HepG2 (cell line): Measurements from ENCODE around the gene SUOX. TPM values are rescaled to one million over a fixed set of nuclear protein-coding genes. Genes with fewer than 3 reads are reported as not detected.

Experiments
- ATF7-NPFF ChIP-seq: sonication (generic); formaldehyde crosslinking; IDR thresholded peaks from 2 replicates; pipeline ENCODE4 v1.8.1; 2023; ENCODE audit warnings: mild to moderate bottlenecking, low read depth, missing genetic modification reagents, moderate library complexity
- CEBPG ChIP-seq: IDR thresholded peaks from 2 replicates; pipeline ENCODE4 v1.6.1; 2016
- CENPX ChIP-seq: sonication (generic); formaldehyde crosslinking; IDR thresholded peaks from 2 replicates; pipeline ENCODE4 v1.9.0; 2021; ENCODE audit warnings: mild to moderate bottlenecking, missing genetic modification reagents, moderate library complexity
- CHD4 ChIP-seq: fragments of 200-600 bp; sonication (generic); IDR thresholded peaks from 2 replicates; pipeline ENCODE4 v1.7.0; 2017; ENCODE audit warnings: mild to moderate bottlenecking, low read length, borderline replicate concordance
- GFI1 ChIP-seq: sonication (generic); formaldehyde crosslinking; IDR thresholded peaks from 2 replicates; pipeline ENCODE4 v1.5.0; 2020; ENCODE audit warnings: missing genetic modification reagents, mild to moderate bottlenecking, borderline replicate concordance
- HDAC1 ChIP-seq: sonication (generic); formaldehyde crosslinking; IDR thresholded peaks from 2 replicates; pipeline ENCODE4 v1.5.1; 2020; ENCODE audit warnings: mild to moderate bottlenecking, missing genetic modification reagents
- HDAC2 ChIP-seq: sonication (generic); formaldehyde crosslinking; IDR thresholded peaks from 2 replicates; pipeline ENCODE4 v1.4.0; 2020; ENCODE audit warnings: missing genetic modification reagents
- HOXA5 ChIP-seq: sonication (generic); formaldehyde crosslinking; IDR thresholded peaks from 2 replicates; pipeline ENCODE4 v1.4.0; 2020; ENCODE audit warnings: missing genetic modification reagents
- MATR3 ChIP-seq: sonication (generic); formaldehyde crosslinking; IDR thresholded peaks from 2 replicates; pipeline ENCODE4 v1.4.0; 2020; ENCODE audit warnings: missing genetic modification reagents
- SCMH1 ChIP-seq: sonication (generic); formaldehyde crosslinking; IDR thresholded peaks from 2 replicates; pipeline ENCODE4 v1.9.0; 2021; ENCODE audit warnings: missing genetic modification reagents, mild to moderate bottlenecking, borderline replicate concordance
- TBP ChIP-seq: sonication (generic); formaldehyde crosslinking; IDR thresholded peaks from 2 replicates; pipeline ENCODE4 v1.5.0; 2020; ENCODE audit warnings: missing genetic modification reagents
- ZNF12 ChIP-seq: sonication (generic); formaldehyde crosslinking; IDR thresholded peaks from 2 replicates; pipeline ENCODE4 v1.5.0; 2020; ENCODE audit warnings: missing genetic modification reagents
- ZNF30 ChIP-seq: sonication (generic); formaldehyde crosslinking; IDR thresholded peaks from 2 replicates; pipeline ENCODE4 v1.5.0; 2020; ENCODE audit warnings: mild to moderate bottlenecking, missing genetic modification reagents
- ZNF335 ChIP-seq: sonication (generic); formaldehyde crosslinking; IDR thresholded peaks from 2 replicates; pipeline ENCODE4 v1.4.0; 2020; ENCODE audit warnings: missing genetic modification reagents
- ZNF432 ChIP-seq: sonication (generic); formaldehyde crosslinking; IDR thresholded peaks from 2 replicates; pipeline ENCODE4 v1.5.0; 2020; ENCODE audit warnings: missing genetic modification reagents, mild to moderate bottlenecking, borderline replicate concordance
- ZNF547 ChIP-seq: sonication (generic); formaldehyde crosslinking; IDR thresholded peaks from 2 replicates; pipeline ENCODE4 v1.5.1; 2020; ENCODE audit warnings: mild to moderate bottlenecking, missing genetic modification reagents
- ZSCAN22 ChIP-seq: sonication (generic); formaldehyde crosslinking; IDR thresholded peaks from 2 replicates; pipeline ENCODE4 v1.4.0; 2020; ENCODE audit warnings: mild to moderate bottlenecking, missing genetic modification reagents
- ZSCAN9 ChIP-seq: IDR thresholded peaks from 2 replicates; pipeline ENCODE4 v1.6.1; 2016; ENCODE audit warnings: borderline replicate concordance
- polyA plus RNA-seq, 8 experiments: library from polyadenylated mRNA; depleted of rRNA in 3 of 8; stranded (reverse) in 7 of 8; unstranded in 1 of 8; fragments of >200 nt; fragmentation: Illumina TruSeq in 4 of 8; extraction: Trizol in 4 of 8; gene quantifications; 2 replicates each; pipeline versions ENCODE4 v1.2.1 to v1.2.3, GENCODE V29; 2011 to 2016; ENCODE audit warnings: low read depth in 4 of 8, missing spikeins in 1 of 8, mixed read lengths in 1 of 8; ENCODE audit not compliant: insufficient read depth in 1 of 8
- total RNA-seq, 5 experiments: library from RNA; depleted of rRNA; stranded (reverse); fragments of >200 nt; fragmentation: Illumina TruSeq; extraction: Trizol; gene quantifications; 2 replicates each; pipeline ENCODE4 v1.2.3, GENCODE V29; 2016; ENCODE audit warnings: low read depth in 1 of 5
- TF ChIP-seq, protein P1 (sequence below), 2 experiments: sonication (generic) in 1 of 2; formaldehyde crosslinking in 1 of 2; IDR thresholded peaks; 2 replicates each; pipeline versions ENCODE4 v1.4.0 to v1.6.1; 2018 to 2020; ENCODE audit warnings: missing genetic modification reagents in 2 of 2, borderline replicate concordance in 1 of 2, low read depth in 1 of 2, mild to moderate bottlenecking in 1 of 2, missing biosample characterization in 1 of 2
- TF ChIP-seq, protein P2 (sequence below): sonication (generic); formaldehyde crosslinking; IDR thresholded peaks from 2 replicates; pipeline ENCODE4 v1.5.0; 2020; ENCODE audit warnings: missing genetic modification reagents
- TF ChIP-seq, protein P3 (sequence below): sonication (generic); formaldehyde crosslinking; conservative IDR thresholded peaks from 2 replicates; pipeline ENCODE4 v1.4.0; 2020; ENCODE audit warnings: missing genetic modification reagents
- TF ChIP-seq, protein P4 (sequence below): IDR thresholded peaks from 2 replicates; pipeline ENCODE4 v1.6.1; 2016; ENCODE audit warnings: missing compliant biosample characterization, missing genetic modification reagents, borderline replicate concordance
- TF ChIP-seq, protein P5 (sequence below): sonication (generic); formaldehyde crosslinking; conservative IDR thresholded peaks from 2 replicates; pipeline ENCODE4 v1.8.1; 2023; ENCODE audit warnings: missing genetic modification reagents

The SUOX gene
- total and polyA plus RNA-seq, 2 of the 13 experiments (the other 11 are each of a cell fraction or from before 2014, with no cell fraction given): 23.9 to 25.9 TPM

DNA sequence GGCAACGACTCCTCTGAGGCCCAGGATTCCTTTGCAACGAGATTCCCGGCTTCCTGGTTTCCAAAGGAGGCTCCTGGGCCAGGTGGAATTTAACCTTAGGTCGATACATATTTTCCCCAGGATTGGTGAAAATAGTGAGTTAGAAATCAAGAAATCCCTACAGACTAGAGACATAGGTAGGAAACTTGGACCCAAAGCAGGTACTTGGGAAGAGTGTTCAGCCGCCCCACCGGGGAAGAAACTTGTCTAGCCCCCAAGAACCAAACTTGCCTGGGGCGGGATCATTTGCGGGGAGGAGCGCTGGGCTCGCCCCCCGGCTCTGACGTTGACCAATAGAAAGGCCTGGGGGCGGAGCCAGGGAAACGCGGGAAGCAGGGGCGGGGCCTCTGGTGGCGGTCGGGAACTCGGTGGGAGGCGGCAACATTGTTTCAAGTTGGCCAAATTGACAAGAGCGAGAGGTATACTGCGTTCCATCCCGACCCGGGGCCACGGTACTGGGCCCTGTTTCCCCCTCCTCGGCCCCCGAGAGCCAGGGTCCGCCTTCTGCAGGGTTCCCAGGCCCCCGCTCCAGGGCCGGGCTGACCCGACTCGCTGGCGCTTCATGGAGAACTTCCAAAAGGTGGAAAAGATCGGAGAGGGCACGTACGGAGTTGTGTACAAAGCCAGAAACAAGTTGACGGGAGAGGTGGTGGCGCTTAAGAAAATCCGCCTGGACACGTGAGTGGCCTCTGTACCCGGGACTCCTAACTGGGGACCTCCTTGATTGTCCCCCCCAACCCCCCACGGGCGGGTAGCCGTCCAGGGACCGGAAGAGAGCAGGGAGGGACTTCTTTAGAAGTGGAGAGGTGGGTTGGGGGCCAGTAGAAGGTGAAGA lies 30.4 kb upstream of the SUOX start, which contains the start of gene CDK2 (continued):
- TF ChIP-seq, protein P1, sequence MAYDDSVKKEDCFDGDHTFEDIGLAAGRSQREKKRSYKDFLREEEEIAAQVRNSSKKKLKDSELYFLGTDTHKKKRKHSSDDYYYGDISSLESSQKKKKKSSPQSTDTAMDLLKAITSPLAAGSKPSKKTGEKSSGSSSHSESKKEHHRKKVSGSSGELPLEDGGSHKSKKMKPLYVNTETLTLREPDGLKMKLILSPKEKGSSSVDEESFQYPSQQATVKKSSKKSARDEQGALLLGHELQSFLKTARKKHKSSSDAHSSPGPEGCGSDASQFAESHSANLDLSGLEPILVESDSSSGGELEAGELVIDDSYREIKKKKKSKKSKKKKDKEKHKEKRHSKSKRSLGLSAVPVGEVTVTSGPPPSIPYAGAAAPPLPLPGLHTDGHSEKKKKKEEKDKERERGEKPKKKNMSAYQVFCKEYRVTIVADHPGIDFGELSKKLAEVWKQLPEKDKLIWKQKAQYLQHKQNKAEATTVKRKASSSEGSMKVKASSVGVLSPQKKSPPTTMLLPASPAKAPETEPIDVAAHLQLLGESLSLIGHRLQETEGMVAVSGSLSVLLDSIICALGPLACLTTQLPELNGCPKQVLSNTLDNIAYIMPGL (CRISPR knock-in tag; IDR thresholded peaks at IDR 0.05; ENCODE audit: borderline replicate concordance in 1 of 2, low read depth in 1 of 2): peak in 1 of 2 experiments; percentile 62; a peak in 2 of 4 replicates
- no peak for TF ChIP-seq ZSCAN9 (CRISPR knock-in tag)
- 0 out of 2 replicates have a peak, but pooled peaks have one; percentile 32 for TF ChIP-seq CHD4
- no peak for TF ChIP-seq CENPX
- no peak for TF ChIP-seq ZNF432 (CRISPR knock-in tag)
- no peak for TF ChIP-seq MATR3 (CRISPR knock-in tag)
- TF ChIP-seq ZNF335 (CRISPR knock-in tag): no peak
- TF ChIP-seq ATF7-NPFF (CRISPR knock-in tag): no peak
- TF ChIP-seq, protein P2, sequence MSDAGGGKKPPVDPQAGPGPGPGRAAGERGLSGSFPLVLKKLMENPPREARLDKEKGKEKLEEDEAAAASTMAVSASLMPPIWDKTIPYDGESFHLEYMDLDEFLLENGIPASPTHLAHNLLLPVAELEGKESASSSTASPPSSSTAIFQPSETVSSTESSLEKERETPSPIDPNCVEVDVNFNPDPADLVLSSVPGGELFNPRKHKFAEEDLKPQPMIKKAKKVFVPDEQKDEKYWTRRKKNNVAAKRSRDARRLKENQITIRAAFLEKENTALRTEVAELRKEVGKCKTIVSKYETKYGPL (CRISPR knock-in tag): no peak
- 0 out of 2 replicates have a peak, but pooled peaks have one; percentile 21 for TF ChIP-seq ZNF547 (CRISPR knock-in tag)
- peak; percentile 57 for TF ChIP-seq HDAC1 (CRISPR knock-in tag)
- TF ChIP-seq, protein P3, sequence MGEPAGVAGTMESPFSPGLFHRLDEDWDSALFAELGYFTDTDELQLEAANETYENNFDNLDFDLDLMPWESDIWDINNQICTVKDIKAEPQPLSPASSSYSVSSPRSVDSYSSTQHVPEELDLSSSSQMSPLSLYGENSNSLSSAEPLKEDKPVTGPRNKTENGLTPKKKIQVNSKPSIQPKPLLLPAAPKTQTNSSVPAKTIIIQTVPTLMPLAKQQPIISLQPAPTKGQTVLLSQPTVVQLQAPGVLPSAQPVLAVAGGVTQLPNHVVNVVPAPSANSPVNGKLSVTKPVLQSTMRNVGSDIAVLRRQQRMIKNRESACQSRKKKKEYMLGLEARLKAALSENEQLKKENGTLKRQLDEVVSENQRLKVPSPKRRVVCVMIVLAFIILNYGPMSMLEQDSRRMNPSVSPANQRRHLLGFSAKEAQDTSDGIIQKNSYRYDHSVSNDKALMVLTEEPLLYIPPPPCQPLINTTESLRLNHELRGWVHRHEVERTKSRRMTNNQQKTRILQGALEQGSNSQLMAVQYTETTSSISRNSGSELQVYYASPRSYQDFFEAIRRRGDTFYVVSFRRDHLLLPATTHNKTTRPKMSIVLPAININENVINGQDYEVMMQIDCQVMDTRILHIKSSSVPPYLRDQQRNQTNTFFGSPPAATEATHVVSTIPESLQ (CRISPR knock-in tag): no peak
- TF ChIP-seq HOXA5 (CRISPR knock-in tag): no peak
- no peak for TF ChIP-seq CEBPG
- no peak for TF ChIP-seq ZSCAN22
- TF ChIP-seq HDAC2 (CRISPR knock-in tag): peak; percentile 12; the same call in 1 of the 2 replicates
- TF ChIP-seq, protein P4, sequence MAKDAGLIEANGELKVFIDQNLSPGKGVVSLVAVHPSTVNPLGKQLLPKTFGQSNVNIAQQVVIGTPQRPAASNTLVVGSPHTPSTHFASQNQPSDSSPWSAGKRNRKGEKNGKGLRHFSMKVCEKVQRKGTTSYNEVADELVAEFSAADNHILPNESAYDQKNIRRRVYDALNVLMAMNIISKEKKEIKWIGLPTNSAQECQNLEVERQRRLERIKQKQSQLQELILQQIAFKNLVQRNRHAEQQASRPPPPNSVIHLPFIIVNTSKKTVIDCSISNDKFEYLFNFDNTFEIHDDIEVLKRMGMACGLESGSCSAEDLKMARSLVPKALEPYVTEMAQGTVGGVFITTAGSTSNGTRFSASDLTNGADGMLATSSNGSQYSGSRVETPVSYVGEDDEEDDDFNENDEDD (CRISPR knock-in tag): peak; percentile 81; the same call in 1 of the 2 replicates
- no peak for TF ChIP-seq SCMH1 (CRISPR knock-in tag)
- no peak for TF ChIP-seq GFI1
- TF ChIP-seq, protein P5, sequence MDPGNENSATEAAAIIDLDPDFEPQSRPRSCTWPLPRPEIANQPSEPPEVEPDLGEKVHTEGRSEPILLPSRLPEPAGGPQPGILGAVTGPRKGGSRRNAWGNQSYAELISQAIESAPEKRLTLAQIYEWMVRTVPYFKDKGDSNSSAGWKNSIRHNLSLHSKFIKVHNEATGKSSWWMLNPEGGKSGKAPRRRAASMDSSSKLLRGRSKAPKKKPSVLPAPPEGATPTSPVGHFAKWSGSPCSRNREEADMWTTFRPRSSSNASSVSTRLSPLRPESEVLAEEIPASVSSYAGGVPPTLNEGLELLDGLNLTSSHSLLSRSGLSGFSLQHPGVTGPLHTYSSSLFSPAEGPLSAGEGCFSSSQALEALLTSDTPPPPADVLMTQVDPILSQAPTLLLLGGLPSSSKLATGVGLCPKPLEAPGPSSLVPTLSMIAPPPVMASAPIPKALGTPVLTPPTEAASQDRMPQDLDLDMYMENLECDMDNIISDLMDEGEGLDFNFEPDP (CRISPR knock-in tag): no peak
- TF ChIP-seq ZNF30 (CRISPR knock-in tag): no peak
- TF ChIP-seq TBP (CRISPR knock-in tag): no peak
- no peak for TF ChIP-seq ZNF12 (CRISPR knock-in tag)
